ENCODE data around the gene MXI1.

GRCh38 chr10:110273474-110273873, 66.1 kb downstream of the MXI1 start:
- no peak for TF ChIP-seq CTCF (IDR thresholded peaks at IDR 0.05)
- no peak for TF ChIP-seq POLR2A (IDR thresholded peaks at IDR 0.05)
